SJSA1 (cell line): ENCODE measurements around the gene ADRB2. TPM values are rescaled to one million over a fixed set of nuclear protein-coding genes. Genes with fewer than 3 reads are reported as not detected.

ENCODE experiments used
- DNase-seq, 2 experiments: peaks; one replicate each; pipeline ENCODE4 v3.0.0-alpha.2; 2015 to 2020; ENCODE audit warnings: low spot score in 2 of 2, low read depth in 1 of 2
- H3K27ac ChIP-seq: fragments of 250-450 bp; sonication (Bioruptor Pico); 2 replicates; pipeline ENCODE4 v1.5.1; 2020; ENCODE audit warnings: mild to moderate bottlenecking, moderate library complexity
- H3K27me3 ChIP-seq: fragments of 250-450 bp; sonication (Bioruptor Pico); replicated peaks from 2 replicates; pipeline ENCODE4 v1.5.1; 2020; ENCODE audit warnings: mild to moderate bottlenecking, moderate library complexity
- H3K36me3 ChIP-seq: fragments of 250-450 bp; sonication (Bioruptor Pico); 2 replicates; pipeline ENCODE4 v1.5.1; 2020; ENCODE audit warnings: mild to moderate bottlenecking
- H3K4me1 ChIP-seq: fragments of 250-450 bp; sonication (Bioruptor Pico); replicated peaks from 2 replicates; pipeline ENCODE4 v1.6.1; 2021; ENCODE audit warnings: mild to moderate bottlenecking
- H3K4me3 ChIP-seq: fragments of 250-450 bp; sonication (Bioruptor Pico); 2 replicates; pipeline ENCODE4 v1.5.1; 2020; ENCODE audit warnings: mild to moderate bottlenecking
- H3K9me3 ChIP-seq: fragments of 250-450 bp; sonication (Bioruptor Pico); replicated peaks from 2 replicates; pipeline ENCODE4 v1.5.1; 2020; ENCODE audit warnings: mild to moderate bottlenecking
- total RNA-seq: library from RNA; depleted of rRNA; stranded (reverse); fragments of >200 nt; shearing (Covaris generic); gene quantifications from 2 replicates; pipeline ENCODE4 v1.2.3, GENCODE V29; 2014

ADRB2 gene
- total RNA-seq, 1 experiment from 2014 or later = 14.9 TPM

DNA sequence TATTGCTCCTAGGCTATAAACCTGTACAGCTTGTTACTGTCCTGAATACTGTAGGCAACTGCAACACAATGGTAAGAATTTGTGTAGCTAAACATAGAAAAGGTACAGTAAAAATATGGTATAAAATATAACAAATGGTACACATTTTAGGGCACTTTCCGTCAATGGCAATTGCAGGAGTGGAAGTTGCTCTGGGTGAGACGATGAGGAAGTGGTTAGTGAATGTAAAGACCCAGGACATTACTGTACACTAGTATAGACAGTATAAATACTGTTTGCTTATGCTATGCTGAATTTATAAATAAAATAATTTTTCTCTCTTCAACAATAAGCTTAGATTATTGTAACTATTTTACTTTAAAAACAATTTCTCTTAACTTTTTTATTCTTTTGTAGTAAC lies 15.6 kb upstream of the ADRB2 start:
- H3K4me1 ChIP-seq = peaks cover 6% of the 10 kb centered on the region
- no peak overlapping the region for H3K4me3 ChIP-seq
- no peaks in the 10 kb centered on the region for H3K27me3 ChIP-seq
- no peak overlapping the region for H3K27ac ChIP-seq
- H3K9me3 ChIP-seq = no peaks in the 10 kb centered on the region
- no peak for DNase-seq
- no peaks in the 10 kb centered on the region for H3K36me3 ChIP-seq

DNA sequence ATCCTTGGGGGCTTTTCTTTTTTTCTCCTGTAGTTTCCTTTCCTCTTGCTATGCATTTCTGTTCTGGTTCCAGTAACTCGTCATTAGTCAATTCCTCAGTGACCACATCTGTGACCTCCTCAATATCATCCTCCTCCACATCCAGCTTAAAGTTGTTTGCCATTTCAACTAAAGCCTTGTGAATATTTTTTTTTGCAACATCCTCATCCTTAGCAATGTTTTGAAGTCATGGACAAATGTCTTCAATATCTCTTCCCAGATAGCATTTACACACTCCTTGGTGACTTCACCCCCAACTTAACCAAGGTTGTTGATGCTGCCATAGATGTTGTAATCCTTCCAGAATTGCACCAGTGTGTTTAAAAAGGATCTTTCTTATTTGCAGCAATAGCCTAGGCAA lies 14.7 kb upstream of the ADRB2 start:
- Histone ChIP-seq H3K4me3 (no peak overlapping the region), H3K36me3 (no peaks in the 10 kb centered on the region), H3K27ac (no peak overlapping the region), H3K4me1 (peaks cover 6% of the 10 kb centered on the region), H3K27me3 (no peaks in the 10 kb centered on the region), H3K9me3 (no peaks in the 10 kb centered on the region)
- no peak for DNase-seq

DNA sequence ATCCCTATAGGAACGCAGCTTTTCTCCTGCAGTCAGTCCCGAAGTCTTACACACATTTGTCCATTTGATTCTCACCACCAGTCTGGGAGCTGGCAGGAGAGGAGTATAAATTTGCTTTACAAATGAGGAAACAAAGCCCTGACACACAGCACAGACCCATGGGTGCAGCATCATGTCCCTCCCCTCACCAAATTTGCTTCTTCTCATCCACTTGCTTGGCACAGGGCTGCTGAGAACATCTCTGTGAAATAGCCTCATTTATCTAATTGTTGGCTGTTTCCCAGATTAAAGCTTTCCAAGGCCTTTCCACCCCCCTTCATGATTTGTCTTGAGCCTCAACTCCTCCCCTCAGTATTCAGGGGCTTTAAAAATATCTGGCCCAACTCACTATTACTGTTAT lies 11.3 kb upstream of the ADRB2 start:
- H3K4me1 ChIP-seq = no peaks in the 10 kb centered on the region
- H3K9me3 ChIP-seq = no peaks in the 10 kb centered on the region
- no peaks in the 10 kb centered on the region for H3K36me3 ChIP-seq
- H3K27me3 ChIP-seq = no peaks in the 10 kb centered on the region
- no peak for DNase-seq
- H3K27ac ChIP-seq = no peak overlapping the region
- no peak overlapping the region for H3K4me3 ChIP-seq

DNA sequence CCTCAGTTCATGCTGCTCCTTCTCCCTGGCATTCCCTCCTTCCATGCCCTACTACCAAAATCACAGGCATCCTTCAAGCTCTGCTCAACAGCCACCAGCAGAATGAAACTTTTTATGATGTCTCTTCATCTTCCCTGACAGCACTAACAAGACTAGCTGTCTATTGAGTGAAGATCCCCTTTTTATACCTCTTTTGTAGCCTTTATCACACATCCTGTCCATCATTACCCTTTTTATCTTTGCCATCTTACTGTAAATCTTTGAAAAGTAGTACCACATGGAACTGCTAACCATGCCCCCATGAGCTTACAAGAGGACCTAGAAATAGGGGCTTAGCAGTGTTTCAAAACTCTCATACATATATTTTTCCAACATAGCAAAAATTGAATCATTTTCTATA lies 10.8 kb upstream of the ADRB2 start:
- Histone ChIP-seq H3K27ac (no peak overlapping the region), H3K4me1 (no peaks in the 10 kb centered on the region)
- no peak for DNase-seq

DNA sequence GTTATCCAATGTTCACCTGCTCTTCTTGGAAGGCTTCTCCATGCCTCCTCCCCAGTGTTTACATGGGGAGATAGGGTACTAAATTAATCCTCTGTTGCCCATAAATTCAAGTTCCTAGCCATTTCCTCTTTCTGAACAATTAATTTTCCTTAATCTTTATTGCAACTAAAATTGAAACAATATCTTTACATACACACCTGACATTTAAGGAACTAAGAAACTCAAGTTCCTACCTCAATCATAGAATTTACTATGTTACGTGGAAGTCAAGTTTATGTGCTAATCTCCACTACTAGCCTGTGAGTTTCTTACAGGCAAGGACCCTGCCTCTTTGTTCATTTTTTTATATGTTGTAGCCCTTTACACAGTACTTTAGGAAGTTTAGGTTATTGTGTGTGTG lies 10.1 kb upstream of the ADRB2 start:
- Histone ChIP-seq H3K9me3 (no peaks in the 10 kb centered on the region), H3K4me1 (no peaks in the 10 kb centered on the region), H3K27ac (no peak overlapping the region), H3K36me3 (no peaks in the 10 kb centered on the region), H3K27me3 (no peaks in the 10 kb centered on the region), H3K4me3 (no peak overlapping the region)
- no peak for DNase-seq

More for the DNA sequence above, 10.8 kb upstream of the ADRB2 start:
- Histone ChIP-seq H3K27me3 (no peaks in the 10 kb centered on the region), H3K36me3 (no peaks in the 10 kb centered on the region), H3K9me3 (no peaks in the 10 kb centered on the region), H3K4me3 (no peak overlapping the region)

DNA sequence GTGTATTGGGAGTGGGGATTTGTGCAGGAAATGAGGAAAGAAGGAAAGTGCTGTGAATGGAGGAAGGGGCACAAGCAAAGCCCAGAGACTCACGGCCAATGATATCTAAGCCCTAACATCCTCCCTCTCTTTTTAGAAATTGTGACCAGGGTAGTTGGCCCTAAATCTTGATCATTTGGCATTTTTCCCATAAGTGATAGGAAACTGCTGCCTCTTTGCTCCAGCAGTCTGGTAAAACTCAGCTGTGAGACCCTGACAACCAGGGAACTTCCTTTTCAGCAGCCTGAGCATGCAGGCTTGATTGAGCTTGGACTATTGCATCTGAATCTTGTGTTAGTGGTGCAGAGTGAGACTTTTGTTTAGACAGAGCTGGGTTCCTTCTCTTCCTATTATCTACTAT lies 9.6 kb upstream of the ADRB2 start:
- no peak overlapping the region for H3K4me3 ChIP-seq
- H3K27ac ChIP-seq = no peak overlapping the region
- no peaks in the 10 kb centered on the region for H3K27me3 ChIP-seq
- H3K36me3 ChIP-seq = no peaks in the 10 kb centered on the region
- DNase-seq = no peak
- no peaks in the 10 kb centered on the region for H3K9me3 ChIP-seq
- H3K4me1 ChIP-seq = no peaks in the 10 kb centered on the region

DNA sequence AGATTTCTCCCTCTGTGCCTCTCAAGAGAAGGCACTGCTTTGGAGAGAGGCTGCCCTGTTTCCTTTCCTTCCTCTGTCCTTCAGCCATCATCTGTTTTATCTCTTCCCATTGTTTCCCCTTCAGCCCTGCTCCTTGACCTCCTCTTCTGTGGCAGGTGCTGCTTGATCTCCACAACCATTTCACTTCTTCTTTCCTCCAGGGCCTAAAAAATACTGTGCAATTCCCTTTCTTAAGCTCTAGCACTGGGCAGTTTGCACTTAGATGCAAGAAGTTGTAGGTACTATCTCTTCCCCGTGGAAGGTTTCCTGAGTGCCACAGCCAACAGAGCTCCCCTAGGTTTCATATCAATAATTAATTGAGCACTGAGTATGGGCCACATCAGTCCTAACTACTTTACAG lies 8.8 kb upstream of the ADRB2 start:
- H3K9me3 ChIP-seq = no peaks in the 10 kb centered on the region
- no peak overlapping the region for H3K4me3 ChIP-seq
- H3K36me3 ChIP-seq = no peaks in the 10 kb centered on the region
- no peak for DNase-seq
- no peaks in the 10 kb centered on the region for H3K4me1 ChIP-seq
- no peak overlapping the region for H3K27ac ChIP-seq
- no peaks in the 10 kb centered on the region for H3K27me3 ChIP-seq

DNA sequence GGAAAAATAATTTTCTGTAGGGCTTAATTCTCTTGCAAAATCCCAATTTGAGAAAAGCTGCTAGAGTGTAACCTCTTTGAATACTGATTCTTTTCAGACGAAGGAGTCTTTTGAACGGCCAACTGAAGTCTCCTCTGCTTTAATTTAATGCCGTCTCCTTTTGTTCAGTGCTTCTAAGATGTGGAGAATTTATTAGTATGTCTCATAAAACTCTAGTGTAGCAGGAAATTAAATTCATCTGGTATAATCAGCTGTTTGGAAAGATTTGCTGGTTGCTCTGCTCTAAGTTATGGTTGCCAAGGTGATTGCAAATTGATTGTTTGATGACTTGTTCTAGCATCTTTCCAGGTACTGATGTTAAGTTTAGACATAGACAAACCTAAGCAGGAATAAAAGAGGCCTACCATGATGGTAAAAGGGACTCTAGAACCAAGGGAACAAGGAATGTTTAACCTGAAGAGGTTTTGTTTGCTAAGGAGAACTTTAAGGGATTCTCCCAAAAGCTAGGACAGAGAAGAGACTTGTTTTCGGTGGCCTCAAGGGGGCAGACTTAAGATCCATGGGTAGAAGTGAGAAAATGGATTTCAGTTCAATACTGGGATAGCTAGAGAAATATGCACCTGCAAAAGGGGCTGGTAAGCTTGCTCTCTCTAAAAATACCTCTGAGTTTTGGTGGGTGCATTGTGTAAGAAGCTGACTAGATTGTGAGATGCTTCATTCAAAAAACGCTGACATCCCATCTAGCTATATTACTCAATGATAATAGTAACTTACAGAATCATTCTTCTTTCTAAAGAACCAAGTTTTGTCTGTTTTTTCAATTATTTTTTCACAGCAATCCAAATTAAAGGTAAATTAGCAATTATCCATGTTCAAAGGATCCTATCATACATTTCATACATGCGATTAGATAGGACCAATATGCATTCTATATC lies 5.7 kb upstream of the ADRB2 start:
- H3K4me3 ChIP-seq = no peak overlapping the region
- H3K36me3 ChIP-seq = no peaks in the 10 kb centered on the region
- H3K27me3 ChIP-seq = no peaks in the 10 kb centered on the region
- peaks cover 13% of the 10 kb centered on the region for H3K4me1 ChIP-seq
- no peak overlapping the region for H3K27ac ChIP-seq
- peak in 1 of 2 experiments; percentile 49 for DNase-seq
- H3K9me3 ChIP-seq = no peaks in the 10 kb centered on the region

DNA sequence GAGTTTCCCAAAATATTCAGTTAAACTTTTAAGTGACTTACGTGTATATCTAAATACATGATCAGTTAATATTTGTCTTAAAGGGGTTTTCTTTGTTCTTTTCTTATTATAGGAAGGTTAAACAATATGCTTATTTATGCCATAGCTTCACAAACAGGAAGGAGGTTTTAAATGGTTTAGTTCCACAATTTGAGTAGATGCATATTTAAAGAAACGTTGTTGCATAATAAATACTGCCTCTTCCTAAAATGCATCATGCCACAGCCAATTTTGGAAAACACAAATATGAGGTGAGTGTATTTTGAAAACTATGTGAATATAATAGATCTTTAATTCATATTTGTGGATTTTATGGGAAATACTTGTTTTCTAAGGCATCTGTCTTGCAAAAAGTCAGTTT lies 2.5 kb upstream of the ADRB2 start:
- Histone ChIP-seq H3K9me3 (no peaks in the 10 kb centered on the region), H3K4me1 (peaks cover 31% of the 10 kb centered on the region), H3K27ac (no peak overlapping the region), H3K36me3 (peaks cover 4% of the 10 kb centered on the region), H3K27me3 (no peaks in the 10 kb centered on the region), H3K4me3 (no peak overlapping the region)
- no peak for DNase-seq

DNA sequence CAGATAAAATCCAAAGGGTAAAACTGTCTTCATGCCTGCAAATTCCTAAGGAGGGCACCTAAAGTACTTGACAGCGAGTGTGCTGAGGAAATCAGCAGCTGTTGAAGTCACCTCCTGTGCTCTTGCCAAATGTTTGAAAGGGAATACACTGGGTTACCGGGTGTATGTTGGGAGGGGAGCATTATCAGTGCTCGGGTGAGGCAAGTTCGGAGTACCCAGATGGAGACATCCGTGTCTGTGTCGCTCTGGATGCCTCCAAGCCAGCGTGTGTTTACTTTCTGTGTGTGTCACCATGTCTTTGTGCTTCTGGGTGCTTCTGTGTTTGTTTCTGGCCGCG lies 727 bp upstream of the ADRB2 start:
- no peak for DNase-seq
- peak overlapping the region; percentile 71 for H3K27ac ChIP-seq
- no peaks in the 10 kb centered on the region for H3K27me3 ChIP-seq
- H3K4me3 ChIP-seq = peak overlapping the region; percentile 47
- H3K4me1 ChIP-seq = peaks cover 49% of the 10 kb centered on the region
- H3K36me3 ChIP-seq = peaks cover 22% of the 10 kb centered on the region
- no peaks in the 10 kb centered on the region for H3K9me3 ChIP-seq

DNA sequence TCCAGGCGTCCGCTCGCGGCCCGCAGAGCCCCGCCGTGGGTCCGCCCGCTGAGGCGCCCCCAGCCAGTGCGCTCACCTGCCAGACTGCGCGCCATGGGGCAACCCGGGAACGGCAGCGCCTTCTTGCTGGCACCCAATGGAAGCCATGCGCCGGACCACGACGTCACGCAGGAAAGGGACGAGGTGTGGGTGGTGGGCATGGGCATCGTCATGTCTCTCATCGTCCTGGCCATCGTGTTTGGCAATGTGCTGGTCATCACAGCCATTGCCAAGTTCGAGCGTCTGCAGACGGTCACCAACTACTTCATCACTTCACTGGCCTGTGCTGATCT lies 294 bp downstream of the ADRB2 start:
- Histone ChIP-seq H3K36me3 (peaks cover 33% of the 10 kb centered on the region), H3K9me3 (no peaks in the 10 kb centered on the region), H3K27me3 (no peaks in the 10 kb centered on the region), H3K4me3 (peak overlapping the region; percentile 47), H3K27ac (peak overlapping the region; percentile 71), H3K4me1 (peaks cover 60% of the 10 kb centered on the region)
- no peak for DNase-seq

DNA sequence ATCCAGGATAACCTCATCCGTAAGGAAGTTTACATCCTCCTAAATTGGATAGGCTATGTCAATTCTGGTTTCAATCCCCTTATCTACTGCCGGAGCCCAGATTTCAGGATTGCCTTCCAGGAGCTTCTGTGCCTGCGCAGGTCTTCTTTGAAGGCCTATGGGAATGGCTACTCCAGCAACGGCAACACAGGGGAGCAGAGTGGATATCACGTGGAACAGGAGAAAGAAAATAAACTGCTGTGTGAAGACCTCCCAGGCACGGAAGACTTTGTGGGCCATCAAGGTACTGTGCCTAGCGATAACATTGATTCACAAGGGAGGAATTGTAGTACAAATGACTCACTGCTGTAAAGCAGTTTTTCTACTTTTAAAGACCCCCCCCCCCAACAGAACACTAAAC lies 1.3 kb downstream of the ADRB2 start:
- Histone ChIP-seq H3K9me3 (no peaks in the 10 kb centered on the region), H3K4me1 (peaks cover 62% of the 10 kb centered on the region), H3K36me3 (peaks cover 40% of the 10 kb centered on the region), H3K4me3 (peak overlapping the region; percentile 47), H3K27ac (peak overlapping the region; percentile 71), H3K27me3 (no peaks in the 10 kb centered on the region)
- peak; percentile 76 to 77 for DNase-seq

DNA sequence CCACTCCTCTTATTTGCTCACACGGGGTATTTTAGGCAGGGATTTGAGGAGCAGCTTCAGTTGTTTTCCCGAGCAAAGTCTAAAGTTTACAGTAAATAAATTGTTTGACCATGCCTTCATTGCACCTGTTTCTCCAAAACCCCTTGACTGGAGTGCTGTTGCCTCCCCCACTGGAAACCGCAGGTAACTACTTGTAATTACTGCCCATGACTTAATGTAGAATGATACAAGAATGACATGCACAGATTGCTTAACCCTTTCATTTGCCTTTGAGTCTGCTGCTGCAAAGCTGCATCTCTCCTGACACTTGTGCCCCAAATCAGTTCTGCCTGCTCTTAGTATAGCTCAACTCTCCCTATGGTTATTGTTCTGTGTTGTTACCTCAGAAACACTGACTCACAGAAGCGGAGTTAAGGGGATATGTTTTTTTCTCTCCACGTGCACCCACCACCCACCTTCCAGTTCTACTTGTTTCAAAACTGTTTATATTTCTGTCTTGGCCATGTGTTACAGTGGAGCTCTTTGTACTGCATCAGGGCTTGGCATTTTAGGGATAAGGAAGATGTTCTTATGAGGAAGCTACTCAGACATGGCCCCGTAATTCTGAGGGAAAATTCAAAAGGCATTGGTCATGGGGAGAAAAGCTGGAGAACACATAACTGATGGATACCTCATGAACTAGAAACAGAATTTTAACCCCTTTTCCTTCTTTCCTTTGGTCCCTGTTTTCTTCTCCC lies 2.3 kb downstream of the ADRB2 start:
- peak overlapping the region; percentile 47 for H3K4me3 ChIP-seq
- H3K4me1 ChIP-seq = peaks cover 62% of the 10 kb centered on the region
- no peaks in the 10 kb centered on the region for H3K9me3 ChIP-seq
- H3K27me3 ChIP-seq = no peaks in the 10 kb centered on the region
- peak overlapping the region; percentile 37 for H3K27ac ChIP-seq
- peak in 1 of 2 experiments; percentile 31 for DNase-seq
- H3K36me3 ChIP-seq = peaks cover 46% of the 10 kb centered on the region

DNA sequence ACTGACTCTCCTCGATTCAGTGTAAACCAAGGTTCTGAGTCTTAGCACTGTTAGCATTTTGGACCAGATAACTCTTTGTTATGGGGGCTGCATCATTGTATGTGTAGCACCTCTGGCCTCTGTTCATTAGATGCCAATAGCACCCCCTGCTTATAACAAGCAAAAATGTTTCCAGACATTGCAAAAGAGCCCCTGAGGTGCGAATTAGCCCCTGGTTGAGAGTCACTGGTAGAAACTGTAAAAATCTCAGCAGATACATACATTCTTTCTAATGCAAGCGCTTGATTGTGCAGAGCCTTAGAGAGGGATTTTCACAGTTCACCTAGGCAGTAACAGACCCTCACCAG lies 2.8 kb downstream of the ADRB2 start:
- H3K27ac ChIP-seq = peak overlapping the region; percentile 10; the same call in 1 of the 2 replicates

More for the DNA sequence above, 2.8 kb downstream of the ADRB2 start:
- Histone ChIP-seq H3K36me3 (peaks cover 52% of the 10 kb centered on the region), H3K4me1 (peaks cover 62% of the 10 kb centered on the region), H3K4me3 (peak overlapping the region; percentile 47), H3K9me3 (no peaks in the 10 kb centered on the region), H3K27me3 (no peaks in the 10 kb centered on the region)
- DNase-seq = no peak
